Astrocyte of the cerebellum (primary cell): ENCODE measurements around the gene HOXA7.

Experiments used
- DNase-seq: peaks from one replicate; pipeline ENCODE4 v3.0.0-alpha.2; 2011; ENCODE audit warnings: low read depth
- H3K4me3 ChIP-seq: 2 replicates; pipeline ENCODE4 v1.5.1; 2011; ENCODE audit warnings: mild to moderate bottlenecking, low read depth, low read length, moderate library complexity
- CTCF ChIP-seq: IDR thresholded peaks from 2 replicates; pipeline ENCODE4 v1.5.1; 2012; ENCODE audit warnings: low read length, low read depth, moderate library complexity, mild to moderate bottlenecking; ENCODE audit errors: missing control alignments
- in situ Hi-C: cut with HindIII; loops from 2 replicates; pipeline ENCODE4 v1.10.0; 2017; ENCODE audit warnings: low sequenced_read_pairs

The HOXA7 gene

GRCh38 chr7:27184337-27185012 is 28.0 kb upstream of the HOXA7 start:
- in situ Hi-C loops: no loop called here
- no peak overlapping the region for H3K4me3 ChIP-seq
- no peak for TF ChIP-seq CTCF
- no peak for DNase-seq

GRCh38 chr7:27183682-27184336 is 27.3 kb upstream of the HOXA7 start:
- no peak for DNase-seq
- H3K4me3 ChIP-seq: no peak overlapping the region
- in situ Hi-C loops: no loop called here
- TF ChIP-seq CTCF: no peak

- H3K4me3 ChIP-seq: no peak overlapping the region
- TF ChIP-seq CTCF: no peak
- in situ Hi-C loops: no loop called here
- no peak for DNase-seq
Observed at GRCh38 chr7:27182861-27183681, 26.6 kb upstream of the HOXA7 start.

- H3K4me3 ChIP-seq: no peak overlapping the region
Observed at GRCh38 chr7:27182285-27182841, 25.9 kb upstream of the HOXA7 start.

GRCh38 chr7:27181795-27182275 is 25.4 kb upstream of the HOXA7 start:
- H3K4me3 ChIP-seq: no peak overlapping the region
- DNase-seq: no peak
- in situ Hi-C loops: no loop called here
- TF ChIP-seq CTCF: no peak

More at GRCh38 chr7:27182285-27182841, 25.9 kb upstream of the HOXA7 start:
- in situ Hi-C loops: no loop called here
- no peak for DNase-seq
- no peak for TF ChIP-seq CTCF
